HCT116 (cell line): Measurements from ENCODE around the gene KIR2DL1. TPM values are rescaled to one million over a fixed set of nuclear protein-coding genes. Genes with fewer than 3 reads are reported as not detected.
"Not testable (repeated sequence)": the region's sequence is repeated elsewhere in the genome, so short reads cannot be mapped to it uniquely, and the experiment has no call there.

ENCODE experiments used
- ATAC-seq: fragments of 200-7000 bp; cut with Tn5 transposase; 2 replicates; pipeline ENCODE4 v1.9.1; 2020; ENCODE audit warnings: mild to moderate bottlenecking, moderate library complexity
- BruUV-seq: library from RNA; stranded (reverse); fragments of 400-500 nt; replicated peaks from 2 replicates; lab custom pipeline; 2021; lab: Mats Ljungman, UMichigan
- CTCF ChIA-PET: fragments of 300-600 bp; sonication (Branson Sonifier 250); formaldehyde crosslinking; loops from one replicate; lab custom pipeline; 2021; ENCODE audit warnings: antibody characterized with exemption; lab: Charles Lee
- POLR2A ChIA-PET: fragments of 300-600, 350-600 bp; sonication (Branson Sonifier 250); formaldehyde crosslinking; loops from one replicate; lab custom pipeline; 2021; ENCODE audit warnings: antibody characterized with exemption; lab: Charles Lee
- RAD21 ChIA-PET, 2 experiments: fragments of 300-600 bp; sonication (Branson Sonifier 250); formaldehyde crosslinking; loops; one replicate each; lab custom pipeline; 2023; ENCODE audit warnings: low total read pairs in 2 of 2; ENCODE audit not compliant: uncharacterized antibody in 2 of 2, unreplicated experiment in 2 of 2, low non-redundant PET in 1 of 2; lab: Charles Lee
- DNase-seq: peaks from one replicate; pipeline ENCODE4 v3.0.0-alpha.2; 2010; ENCODE audit warnings: low read depth, low spot score
- H2AFZ ChIP-seq: fragments of 200-600 bp; shearing (Covaris generic), sonication (generic); 2 replicates; pipeline ENCODE4 v1.6.1; 2017; ENCODE audit warnings: low read depth, mixed run types, mixed read lengths, antibody characterized with exemption, low read length; ENCODE audit not compliant: poor library complexity, severe bottlenecking
- H3K27ac ChIP-seq: 2 replicates; pipeline ENCODE4 v1.5.1; 2012; ENCODE audit warnings: low read depth, low read length
- H3K27me3 ChIP-seq: fragments of 200-600 bp; sonication (generic); 2 replicates; pipeline ENCODE4 v1.6.1; 2016; ENCODE audit warnings: mixed run types, low read length, mixed read lengths; ENCODE audit not compliant: insufficient read depth
- H3K36me3 ChIP-seq, 2 experiments: fragments of 200-500 bp in 1 of 2; fragments of 200-600 bp in 1 of 2; sonication (Bioruptor generic) in 1 of 2; sonication (generic) in 1 of 2; 2 replicates each; pipeline versions ENCODE4 v1.5.1 to v1.6.1; 2014 to 2016; ENCODE audit warnings: low read length in 2 of 2, inconsistent platforms in 1 of 2, mixed read lengths in 1 of 2, mixed run types in 1 of 2; ENCODE audit not compliant: insufficient read depth in 2 of 2, control insufficient read depth in 1 of 2
- H3K4me1 ChIP-seq, 2 experiments: fragments of 200-600 bp in 1 of 2; sonication (generic) in 1 of 2; 2 replicates each; pipeline versions ENCODE4 v1.5.1 to v1.6.1; 2012 to 2017; ENCODE audit warnings: low read length in 2 of 2, inconsistent platforms in 1 of 2, mild to moderate bottlenecking in 1 of 2, mixed read lengths in 1 of 2, mixed run types in 1 of 2, moderate library complexity in 1 of 2; ENCODE audit not compliant: insufficient read depth in 2 of 2, control insufficient read depth in 1 of 2
- H3K4me2 ChIP-seq: fragments of 200-600 bp; sonication (generic); 2 replicates; pipeline ENCODE4 v1.6.1; 2017; ENCODE audit warnings: mixed run types, low read length, mixed read lengths
- H3K4me3 ChIP-seq, 2 experiments: fragments of 200-600 bp in 1 of 2; sonication (generic) in 1 of 2; replicated peaks in 1 of 2; 2 replicates each; pipeline ENCODE4 v1.5.1; 2011 to 2016; ENCODE audit warnings: low read length in 2 of 2, control low read depth in 1 of 2, low read depth in 1 of 2, mild to moderate bottlenecking in 1 of 2, mixed read lengths in 1 of 2, mixed run types in 1 of 2
- H3K79me2 ChIP-seq: fragments of 200-600 bp; sonication (generic); 2 replicates; pipeline ENCODE4 v1.6.1; 2017; ENCODE audit warnings: mild to moderate bottlenecking, mixed run types, low read length, moderate library complexity, mixed read lengths; ENCODE audit not compliant: insufficient read depth
- H3K9ac ChIP-seq: fragments of 200-600 bp; sonication (generic); 2 replicates; pipeline ENCODE4 v1.6.1; 2016; ENCODE audit warnings: low read length, mixed read lengths
- H3K9me2 ChIP-seq: fragments of 200-600 bp; sonication (generic), shearing (Covaris generic); 2 replicates; pipeline ENCODE4 v1.6.1; 2017; ENCODE audit warnings: mixed run types, mild to moderate bottlenecking, moderate library complexity; ENCODE audit not compliant: insufficient read depth
- H3K9me3 ChIP-seq, 2 experiments: fragments of 200-500 bp in 1 of 2; fragments of 200-600 bp in 1 of 2; sonication (Bioruptor generic) in 1 of 2; sonication (generic) in 1 of 2; 2 replicates each; pipeline ENCODE4 v1.6.1; 2014 to 2017; ENCODE audit warnings: low read length in 2 of 2, mixed read lengths in 2 of 2, inconsistent platforms in 1 of 2, low read depth in 1 of 2, mild to moderate bottlenecking in 1 of 2, mixed run types in 1 of 2, moderate library complexity in 1 of 2; ENCODE audit not compliant: control insufficient read depth in 1 of 2, insufficient read depth in 1 of 2
- H4K20me1 ChIP-seq: fragments of 200-600 bp; sonication (generic), shearing (Covaris generic); 2 replicates; pipeline ENCODE4 v1.6.1; 2017; ENCODE audit warnings: mixed run types, mild to moderate bottlenecking, moderate library complexity; ENCODE audit not compliant: insufficient read depth
- CTCF ChIP-seq, 3 experiments: fragments of 200-600 bp in 1 of 3; sonication (generic) in 1 of 3; IDR thresholded peaks in 2 of 3; conservative IDR thresholded peaks in 1 of 3; 2 replicates each; pipeline ENCODE4 v1.5.1; 2012 to 2017; ENCODE audit warnings: low read depth in 2 of 3, low read length in 2 of 3, antibody characterized with exemption in 1 of 3, borderline replicate concordance in 1 of 3, control low read depth in 1 of 3, mild to moderate bottlenecking in 1 of 3, mixed read lengths in 1 of 3, mixed run types in 1 of 3, moderate library complexity in 1 of 3; ENCODE audit not compliant: insufficient read depth in 1 of 3
- ELF1 ChIP-seq: IDR thresholded peaks from 2 replicates; pipeline ENCODE4 v1.6.1; 2012; ENCODE audit warnings: low read depth, borderline replicate concordance
- EZH2phosphoT487 ChIP-seq: fragments of 200-600 bp; IDR thresholded peaks from 2 replicates; pipeline ENCODE4 v1.6.1; 2018; ENCODE audit warnings: antibody characterized with exemption, borderline replicate concordance
- FOSL1 ChIP-seq: IDR thresholded peaks from 2 replicates; pipeline ENCODE4 v1.6.1; 2012; ENCODE audit warnings: low read depth
- MAX ChIP-seq: IDR thresholded peaks from 2 replicates; pipeline ENCODE4 v1.6.1; 2012
- POLR2AphosphoS5 ChIP-seq: IDR thresholded peaks from 2 replicates; pipeline ENCODE4 v1.6.1; 2011; ENCODE audit warnings: mild to moderate bottlenecking, low read depth, low read length, moderate library complexity
- SIN3A ChIP-seq: IDR thresholded peaks from 2 replicates; pipeline ENCODE4 v1.6.1; 2012; ENCODE audit warnings: low read depth
- SP1 ChIP-seq: IDR thresholded peaks from 2 replicates; pipeline ENCODE4 v1.6.1; 2012; ENCODE audit warnings: low read depth
- TCF7L2 ChIP-seq: IDR thresholded peaks from 2 replicates; pipeline ENCODE4 v1.7.0; 2011; ENCODE audit warnings: borderline replicate concordance, inconsistent platforms; ENCODE audit not compliant: insufficient read depth, insufficient read length; ENCODE audit errors: extremely low read depth
- YY1 ChIP-seq: IDR thresholded peaks from 2 replicates; pipeline ENCODE4 v1.6.1; 2011; ENCODE audit warnings: low read length, low read depth, moderate library complexity, mild to moderate bottlenecking; ENCODE audit not compliant: insufficient replicate concordance; ENCODE audit errors: extremely low read depth
- ZFX ChIP-seq: fragments of 450-650 bp; IDR thresholded peaks from 2 replicates; pipeline ENCODE4 v1.6.1; 2017
- ZNF274 ChIP-seq: fragments of 200-500 bp; sonication (Bioruptor generic); IDR thresholded peaks from 2 replicates; pipeline ENCODE4 v1.6.1; 2014; ENCODE audit warnings: mild to moderate bottlenecking, low read depth, low read length, inconsistent platforms
- intact Hi-C: fragments of 100-400 bp; cut with micrococcal nuclease; formaldehyde crosslinking; loops from 2 replicates; pipeline ENCODE4 v1.10.0; 2022
- total RNA-seq: library from RNA; stranded (reverse); gene quantifications from one replicate; pipeline ENCODE4 v1.2.1, GENCODE V29; 2021; ENCODE audit not compliant: unreplicated experiment

Gene KIR2DL1
- total RNA-seq, 1 experiment from 2014 or later: not detected

GRCh38 chr19:54739587-54740497, 29.8 kb upstream of the KIR2DL1 start:
- H2AFZ ChIP-seq: no peak overlapping the region
- no peak overlapping the region for H3K4me3 ChIP-seq
- H3K27ac ChIP-seq: no peak overlapping the region
- intact Hi-C loops: no loop called here
- no TSS peak for BruUV-seq
- no peaks in the 10 kb centered on the region for H3K27me3 ChIP-seq
- TF ChIP-seq ELF1: no peak
- no peak for TF ChIP-seq SIN3A
- no peak for TF ChIP-seq TCF7L2
- no peak for TF ChIP-seq EZH2phosphoT487
- no peak for TF ChIP-seq FOSL1
- no peak for TF ChIP-seq ZNF274
- no peak for TF ChIP-seq ZFX
- no peak for TF ChIP-seq POLR2AphosphoS5
- no peak for TF ChIP-seq SP1
- no peak for TF ChIP-seq YY1
- no peak for TF ChIP-seq MAX
- TF ChIP-seq CTCF (IDR thresholded peaks at IDR 0.05 in 2 of 3, conservative IDR thresholded peaks at IDR 0.05 in 1 of 3; ENCODE audit: borderline replicate concordance in 1 of 3, insufficient read depth in 1 of 3, low read depth in 2 of 3, low read length in 2 of 3): no peak
- ChIA-PET POLR2A (no interaction called here), CTCF (no interaction called here), RAD21 (no interaction called here)
- no peaks in the 10 kb centered on the region for H3K9me2 ChIP-seq
- no peak for DNase-seq
- no peak overlapping the region for H3K9ac ChIP-seq
- H3K9me3 ChIP-seq: no peaks in the 10 kb centered on the region
- H3K4me1 ChIP-seq: no peaks in the 10 kb centered on the region
- no peaks in the 10 kb centered on the region for H3K36me3 ChIP-seq
- H3K79me2 ChIP-seq: no peaks in the 10 kb centered on the region
- H3K4me2 ChIP-seq: no peak overlapping the region
- no peak for ATAC-seq
- no peaks in the 10 kb centered on the region for H4K20me1 ChIP-seq

- H3K27me3 ChIP-seq, BruUV-seq: not testable (repeated sequence)
These were observed 27.6 kb upstream of the KIR2DL1 start for GRCh38 chr19:54741950-54742349.

More at GRCh38 chr19:54741950-54742349, 27.6 kb upstream of the KIR2DL1 start:
- CTCF ChIA-PET, POLR2A ChIA-PET, H3K36me3 ChIP-seq, H3K9ac ChIP-seq, intact Hi-C loops, H3K4me2 ChIP-seq, H3K4me1 ChIP-seq, H3K9me2 ChIP-seq, H3K4me3 ChIP-seq, ATAC-seq, H3K79me2 ChIP-seq, H2AFZ ChIP-seq, RAD21 ChIA-PET, H4K20me1 ChIP-seq, H3K9me3 ChIP-seq, DNase-seq, H3K27ac ChIP-seq: not testable (repeated sequence)
